Nasal cavity respiratory epithelium epithelial cell of viscerocranial mucosa (primary cell): ENCODE measurements around the gene PSMG4. TPM values are rescaled to one million over a fixed set of nuclear protein-coding genes. Genes with fewer than 3 reads are reported as not detected.

Source experiments
- total RNA-seq: library from RNA; depleted of rRNA; stranded (reverse); fragments of >200 nt; gene quantifications from 2 replicates; pipeline ENCODE4 v1.2.3, GENCODE V29; 2014

Gene PSMG4, protein sequence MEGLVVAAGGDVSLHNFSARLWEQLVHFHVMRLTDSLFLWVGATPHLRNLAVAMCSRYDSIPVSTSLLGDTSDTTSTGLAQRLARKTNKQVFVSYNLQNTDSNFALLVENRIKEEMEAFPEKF
- total RNA-seq: 16.7 and 17.4 TPM in 2 replicates

DNA sequence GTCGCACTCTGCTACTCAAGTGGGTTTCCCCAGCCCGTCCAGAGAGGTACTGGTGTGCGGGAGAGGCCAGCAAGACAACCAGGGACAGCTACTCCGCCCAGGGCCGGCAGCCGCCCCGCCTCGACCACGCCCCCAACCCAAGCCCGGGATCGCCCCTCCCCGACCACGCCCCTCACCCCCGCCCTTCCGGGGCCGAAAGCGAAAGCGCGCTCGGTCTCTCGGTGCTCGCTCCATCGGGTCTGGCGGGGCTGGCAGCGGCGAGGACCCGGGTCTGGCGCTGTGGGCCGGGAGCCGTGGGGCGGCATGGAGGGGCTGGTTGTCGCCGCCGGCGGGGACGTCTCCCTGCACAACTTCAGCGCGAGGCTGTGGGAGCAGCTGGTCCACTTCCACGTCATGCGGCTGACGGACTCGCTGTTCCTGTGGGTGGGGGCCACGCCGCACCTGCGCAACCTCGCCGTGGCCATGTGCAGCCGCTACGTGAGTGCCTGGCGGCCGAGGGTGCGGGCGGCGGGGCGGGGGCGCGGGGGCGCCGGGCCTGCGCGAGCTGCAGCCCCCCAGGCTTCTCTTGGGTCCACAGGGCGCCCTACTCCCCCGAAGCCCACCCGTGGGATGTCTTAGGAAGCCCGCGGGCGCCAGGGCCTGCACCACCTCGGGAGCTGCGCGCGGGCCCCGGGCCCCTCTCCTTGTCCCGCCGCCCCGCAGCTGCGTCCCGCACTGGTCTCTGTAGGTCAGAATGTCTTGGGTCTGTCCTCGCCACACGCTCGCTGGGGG lies at the start of gene PSMG4:
Gene PSMG4 (plus strand): TSS at position 228 of the 771 bp plus-strand sequence. CDS start 76 bp downstream, at position 304.

DNA sequence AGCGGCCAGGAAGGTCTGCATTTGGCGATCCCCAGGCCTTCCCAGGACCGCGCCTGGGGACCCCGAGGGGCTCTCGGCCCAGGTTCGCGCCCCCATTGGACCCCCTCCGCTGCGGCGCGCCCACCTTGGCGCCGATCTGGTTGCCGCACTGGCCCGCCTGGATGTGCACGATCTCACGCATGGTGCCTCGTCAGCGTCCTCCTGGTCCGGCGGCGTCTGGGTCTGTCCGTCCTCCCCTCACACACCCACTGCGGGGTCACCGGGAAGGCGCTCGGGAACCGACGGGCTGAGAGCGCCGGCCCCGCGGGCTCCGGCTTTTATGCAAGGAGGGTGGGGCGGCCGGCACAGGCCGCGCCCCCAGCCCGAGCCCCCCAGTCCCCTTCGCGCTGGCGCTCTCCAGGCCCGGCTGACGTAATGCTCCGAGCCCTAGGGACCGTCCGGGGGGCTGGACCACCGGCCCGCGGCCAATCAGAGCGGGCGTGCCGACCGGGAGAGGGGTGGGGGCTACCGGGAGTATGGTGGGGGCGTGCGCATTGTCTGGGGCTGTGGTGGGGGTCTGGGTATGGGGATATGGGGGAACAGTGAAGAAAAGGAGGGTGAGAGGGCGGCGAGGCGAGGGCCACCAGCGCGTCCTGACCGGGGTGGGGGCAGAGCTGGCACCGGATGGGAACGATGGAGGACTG lies 31.2 kb upstream of the PSMG4 start, which contains the start of gene TUBB2B:
Gene TUBB2B (minus strand): TSS at position 291 of the 683 bp plus-strand sequence. CDS start 110 bp downstream, at position 181.

Other genes with a start within 250 kb of the PSMG4 start
- gene RIPK1, start 190.5 kb upstream of the PSMG4 start, total RNA-seq: 14.4 and 31.3 TPM in 2 replicates
- gene BPHL, start 140.2 kb upstream of the PSMG4 start, total RNA-seq: 12.0 and 21.4 TPM in 2 replicates
- 28.4 and 59.9 TPM in 2 replicates for gene TUBB2A, start 101.4 kb upstream of the PSMG4 start, total RNA-seq
- gene TUBB2B, start 31.3 kb upstream of the PSMG4 start, total RNA-seq: under 0.01 and 1.4 TPM in 2 replicates
- 12.0 and 69.1 TPM in 2 replicates for gene SLC22A23, start 198.1 kb downstream of the PSMG4 start, total RNA-seq